GM21526 (cell line): Measurements from ENCODE around the gene FAM3A.
"Not testable (repeated sequence)": the region's sequence is repeated elsewhere in the genome, so short reads cannot be mapped to it uniquely, and the experiment has no call there.

ENCODE experiments used
- ATAC-seq: cut with Tn5 transposase; IDR thresholded peaks from one replicate; pipeline ENCODE4 v1.9.1; 2021; ENCODE audit warnings: moderate library complexity; ENCODE audit not compliant: unreplicated experiment, low FRiP score

FAM3A gene

GRCh38 chrX:154506483-154507332, 9.3 kb downstream of the FAM3A start:
- ATAC-seq: no peak

- no peak for ATAC-seq
These were observed 10.3 kb downstream of the FAM3A start for GRCh38 chrX:154505734-154506133.

GRCh38 chrX:154502989-154503388, 13.0 kb downstream of the FAM3A start:
- no peak for ATAC-seq

GRCh38 chrX:154502098-154502497, 13.9 kb downstream of the FAM3A start:
- no peak for ATAC-seq

GRCh38 chrX:154501423-154501822, 14.6 kb downstream of the FAM3A start:
- not testable (repeated sequence) for ATAC-seq

GRCh38 chrX:154496591-154497137, 19.4 kb downstream of the FAM3A start:
- not testable (repeated sequence) for ATAC-seq

- no peak for ATAC-seq
These were observed 20.5 kb downstream of the FAM3A start for GRCh38 chrX:154495472-154495922.

- no peak for ATAC-seq
These were observed 21.3 kb downstream of the FAM3A start for GRCh38 chrX:154494715-154495114.

- peak; percentile 64 for ATAC-seq
These were observed 25.5 kb downstream of the FAM3A start, which contains the start of gene SLC10A3 for GRCh38 chrX:154490414-154491083. TSS of gene SLC10A3 (minus strand) at chrX:154490629. CDS start at chrX:154488940, 1,689 bp downstream.

- no peak for ATAC-seq
These were observed 26.0 kb downstream of the FAM3A start for GRCh38 chrX:154490021-154490413.

- no peak for ATAC-seq
These were observed 26.9 kb downstream of the FAM3A start for GRCh38 chrX:154489182-154489581.

- no peak for ATAC-seq
These were observed 27.5 kb downstream of the FAM3A start for GRCh38 chrX:154488336-154489075.

- ATAC-seq: no peak
These were observed 28.3 kb downstream of the FAM3A start for GRCh38 chrX:154487518-154488290.

GRCh38 chrX:154486396-154487207, 29.4 kb downstream of the FAM3A start, which contains the start of gene UBL4A:
TSS of gene UBL4A (minus strand) at chrX:154486615. CDS start at chrX:154486584, 31 bp downstream.
- no peak for ATAC-seq

GRCh38 chrX:154486052-154486395, 30.0 kb downstream of the FAM3A start:
- ATAC-seq: no peak

GRCh38 chrX:154485150-154486051, 30.6 kb downstream of the FAM3A start:
- ATAC-seq: no peak

GRCh38 chrX:154484255-154485149, 31.5 kb downstream of the FAM3A start:
- no peak for ATAC-seq
